H54 (cell line): ENCODE measurements around the gene TBC1D22B.
"Not testable (repeated sequence)": the region's sequence is repeated elsewhere in the genome, so short reads cannot be mapped to it uniquely, and the experiment has no call there.

Experiments used
- DNase-seq: peaks from one replicate; pipeline ENCODE4 v3.0.0; 2011; ENCODE audit warnings: low spot score, mixed read lengths; ENCODE audit not compliant: insufficient read length
- FAIRE-seq: peaks from 3 replicates; lab custom pipeline; 2011; peaks lifted over from hg19 to GRCh38; lab: Jason Lieb, UNC
- POLR2A ChIP-seq: IDR thresholded peaks from 2 replicates; pipeline ENCODE4 v1.6.1; 2011; ENCODE audit warnings: low read depth, mild to moderate bottlenecking, low read length

TBC1D22B gene

DNA sequence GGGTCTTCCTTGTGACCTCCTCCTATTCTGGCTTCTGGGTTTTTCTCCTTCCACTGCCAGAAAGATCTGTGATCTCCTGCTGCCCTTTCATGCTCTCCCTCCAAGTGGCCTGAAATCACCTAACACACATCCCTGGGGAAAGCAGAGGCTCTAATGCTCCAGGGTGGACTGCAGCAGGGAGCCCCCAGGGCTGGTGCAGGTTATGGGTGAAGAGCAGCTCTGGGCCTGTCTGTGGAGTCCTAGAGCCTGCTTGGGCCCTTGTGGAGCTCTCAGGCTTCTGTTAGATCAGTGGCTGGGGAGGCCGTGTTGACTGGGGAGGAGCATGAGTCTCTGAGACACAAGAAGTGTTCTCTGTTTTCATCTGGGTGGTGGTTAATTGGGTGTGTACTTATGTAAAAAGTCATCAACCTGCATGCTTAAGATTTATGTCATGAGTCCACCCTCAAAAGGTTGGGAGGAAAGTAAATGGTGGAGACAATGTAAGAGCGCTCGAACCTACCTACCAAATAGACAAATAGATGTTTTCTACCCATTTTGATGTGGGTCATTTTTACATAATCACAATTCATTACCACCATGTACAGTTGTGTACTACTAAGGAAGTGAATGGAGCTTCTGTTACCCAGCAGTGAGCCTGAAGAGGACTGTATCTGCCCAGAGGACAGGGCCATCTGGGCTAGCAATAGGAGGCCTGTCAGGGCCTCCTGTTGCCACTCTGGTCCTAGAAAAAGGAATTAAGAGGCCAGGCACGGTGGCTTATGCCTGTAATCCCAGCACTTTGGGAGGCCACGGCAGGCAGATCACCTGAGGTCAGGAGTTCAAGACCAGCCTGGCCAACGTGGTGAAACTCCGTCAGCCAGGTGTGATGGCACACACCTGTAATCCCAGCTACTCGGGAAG is 64.2 kb downstream of the TBC1D22B start:
- FAIRE-seq (no peak), DNase-seq (no peak)
- TF ChIP-seq POLR2A = no peak

DNA sequence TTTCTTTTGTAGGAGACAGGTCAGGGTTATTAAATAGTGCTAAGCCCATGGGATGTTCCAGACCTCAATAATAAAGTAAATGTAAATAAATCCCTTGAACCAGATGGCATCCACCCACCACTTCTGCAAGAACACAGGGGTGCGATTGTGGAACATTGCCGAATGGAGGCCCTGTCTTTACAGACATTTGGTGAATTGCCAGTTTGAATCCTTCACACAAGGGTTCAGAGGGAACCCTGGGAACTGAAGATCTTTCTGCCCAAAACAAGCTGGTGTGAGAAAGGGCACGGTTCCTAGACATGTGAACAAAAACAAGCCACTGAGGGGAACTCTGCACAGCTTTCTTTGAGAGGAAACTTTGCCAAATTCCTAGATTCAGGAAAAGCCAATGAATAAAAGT is 66.0 kb downstream of the TBC1D22B start:
- no peak for DNase-seq
- FAIRE-seq = no peak

DNA sequence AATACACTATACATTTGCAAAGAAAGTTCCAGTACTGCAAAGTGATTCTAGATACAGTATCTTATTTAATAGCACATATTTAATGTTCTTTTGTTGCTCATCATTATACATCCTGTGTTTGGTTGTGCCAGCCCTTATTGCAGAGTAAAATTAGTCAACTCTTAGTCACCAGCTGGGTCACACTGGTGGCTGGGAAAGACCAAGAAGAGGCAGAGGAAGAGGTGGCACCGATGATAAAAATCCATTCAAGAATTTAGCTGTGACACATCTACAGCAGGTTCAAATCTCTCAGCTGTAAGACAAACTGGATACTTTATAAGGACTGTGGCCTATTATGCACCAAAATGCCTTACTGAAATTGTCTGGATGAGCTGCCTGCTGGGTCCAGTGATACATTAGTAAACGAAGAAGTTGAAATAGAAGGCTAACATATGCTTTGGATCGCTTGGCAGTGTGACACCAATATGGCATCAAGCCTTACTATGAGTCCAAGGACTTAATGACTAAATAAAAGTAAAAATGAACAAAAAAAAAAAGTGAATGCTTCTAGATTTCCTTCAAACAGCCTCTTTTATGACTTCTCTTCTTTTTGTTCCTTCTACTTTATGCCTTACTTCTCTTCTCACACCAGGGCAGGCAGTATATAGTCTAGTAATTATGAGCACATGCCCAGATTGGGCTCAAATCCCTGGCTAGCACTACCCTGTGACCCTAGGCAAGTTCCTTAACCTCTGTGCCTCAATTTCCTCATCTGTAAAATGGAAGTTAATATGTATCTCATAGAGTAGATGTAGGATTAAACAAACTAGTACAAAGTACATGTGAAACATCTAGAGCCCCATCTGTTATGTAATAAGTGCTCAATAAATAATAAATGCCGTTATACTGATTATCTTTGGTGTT is 66.8 kb downstream of the TBC1D22B start:
- DNase-seq (peak; percentile 58), FAIRE-seq (peak; percentile 76)
- no peak for TF ChIP-seq POLR2A

More for the DNA sequence above, 66.0 kb downstream of the TBC1D22B start:
- TF ChIP-seq POLR2A = no peak

DNA sequence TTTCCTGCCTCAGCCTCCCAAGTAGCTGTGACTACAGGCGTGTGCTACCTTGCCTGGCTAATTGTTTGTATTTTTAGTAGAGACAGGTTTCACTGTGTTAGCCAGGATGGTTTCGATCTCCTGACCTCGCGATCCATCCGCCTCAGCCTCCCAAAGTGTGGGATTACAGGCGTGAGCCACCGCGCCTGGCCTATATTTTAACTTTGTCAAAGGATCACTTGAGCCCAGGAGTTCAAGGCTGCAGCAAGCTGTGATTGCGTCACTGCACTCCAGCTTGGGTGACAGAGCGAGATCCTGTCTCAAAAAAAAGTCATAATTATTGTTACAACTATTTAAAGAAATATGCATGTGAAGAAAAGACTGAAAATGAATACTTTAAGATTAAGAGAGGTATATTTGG is 72.8 kb downstream of the TBC1D22B start:
- FAIRE-seq, DNase-seq: not testable (repeated sequence)

DNA sequence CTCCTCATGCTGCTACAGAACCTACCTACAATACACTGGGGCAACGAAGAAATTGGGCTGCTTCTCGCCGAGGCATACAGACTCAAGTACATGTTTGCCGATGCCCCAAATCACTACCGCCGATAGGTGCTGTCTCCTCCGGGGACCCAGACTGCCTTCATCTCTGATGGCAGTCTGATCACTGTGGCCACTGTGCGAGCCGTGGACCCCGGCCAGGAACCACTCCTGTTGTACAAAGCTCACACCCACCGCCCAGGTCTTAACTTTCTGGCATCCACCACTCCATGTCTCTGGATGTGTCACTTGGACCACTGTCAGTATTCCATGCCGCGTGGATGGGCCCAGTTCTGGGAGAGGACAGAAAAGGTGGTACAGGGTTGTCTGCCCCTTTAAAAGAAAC is 73.5 kb downstream of the TBC1D22B start:
- no peak for DNase-seq
- no peak for FAIRE-seq
- no peak for TF ChIP-seq POLR2A

DNA sequence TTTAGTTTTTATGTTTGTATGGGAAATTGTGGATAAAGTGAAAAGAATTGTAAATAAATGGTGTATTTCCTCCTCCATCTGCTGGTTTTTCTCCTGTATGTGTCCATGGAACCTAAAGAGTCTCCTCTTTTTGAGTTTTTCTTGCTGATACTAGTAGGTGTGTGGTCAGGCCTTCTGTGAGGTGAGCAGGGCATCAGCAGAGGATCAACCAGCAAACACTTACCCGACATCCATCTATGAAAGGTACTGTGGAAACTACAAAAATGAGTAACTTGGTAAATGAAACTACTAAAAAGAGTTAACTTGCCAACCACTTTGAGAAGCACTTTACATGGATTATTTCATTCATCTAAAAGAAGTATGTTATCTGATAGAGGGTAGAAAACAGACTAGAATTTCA is 75.3 kb downstream of the TBC1D22B start:
- no peak for TF ChIP-seq POLR2A
- DNase-seq (no peak), FAIRE-seq (no peak)

DNA sequence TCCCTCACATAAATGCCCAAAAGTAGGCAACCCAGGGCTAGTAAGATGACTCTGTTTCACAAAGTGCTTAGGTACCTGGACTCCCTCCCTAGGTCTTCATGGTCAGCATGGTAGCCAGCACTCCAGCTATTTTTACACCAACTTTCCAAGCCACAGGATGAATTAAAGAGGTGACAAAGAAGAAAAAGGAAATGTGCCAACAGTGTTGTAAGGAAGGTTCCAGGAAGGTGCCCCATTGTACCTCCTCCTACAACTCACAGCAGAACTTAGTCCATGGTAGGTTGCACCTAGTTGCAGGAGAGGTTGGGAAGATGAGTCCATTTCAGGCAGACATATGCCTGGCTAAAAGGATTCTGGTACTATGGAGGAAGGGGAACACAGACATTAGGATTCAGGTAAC is 76.5 kb downstream of the TBC1D22B start:
- FAIRE-seq = no peak
- no peak for TF ChIP-seq POLR2A
- no peak for DNase-seq

DNA sequence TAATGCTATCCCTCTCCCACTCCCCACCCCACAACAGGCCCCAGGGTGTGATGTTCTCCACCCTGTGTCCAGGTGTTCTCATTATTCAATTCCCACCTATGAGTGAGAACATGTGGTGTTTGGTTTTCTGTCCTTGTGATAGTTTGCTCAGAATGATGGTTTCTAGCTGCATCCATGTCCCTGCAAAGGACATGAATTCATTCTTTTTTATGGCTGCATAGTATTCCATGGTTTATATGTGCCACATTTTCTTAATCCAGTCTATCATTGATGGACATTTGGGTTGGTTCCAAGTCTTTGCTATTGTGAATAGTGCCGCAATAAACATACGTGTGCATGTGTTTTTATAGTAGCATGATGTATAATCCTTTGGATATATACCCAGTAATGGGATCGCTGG is 80.7 kb downstream of the TBC1D22B start:
- DNase-seq, FAIRE-seq: not testable (repeated sequence)

DNA sequence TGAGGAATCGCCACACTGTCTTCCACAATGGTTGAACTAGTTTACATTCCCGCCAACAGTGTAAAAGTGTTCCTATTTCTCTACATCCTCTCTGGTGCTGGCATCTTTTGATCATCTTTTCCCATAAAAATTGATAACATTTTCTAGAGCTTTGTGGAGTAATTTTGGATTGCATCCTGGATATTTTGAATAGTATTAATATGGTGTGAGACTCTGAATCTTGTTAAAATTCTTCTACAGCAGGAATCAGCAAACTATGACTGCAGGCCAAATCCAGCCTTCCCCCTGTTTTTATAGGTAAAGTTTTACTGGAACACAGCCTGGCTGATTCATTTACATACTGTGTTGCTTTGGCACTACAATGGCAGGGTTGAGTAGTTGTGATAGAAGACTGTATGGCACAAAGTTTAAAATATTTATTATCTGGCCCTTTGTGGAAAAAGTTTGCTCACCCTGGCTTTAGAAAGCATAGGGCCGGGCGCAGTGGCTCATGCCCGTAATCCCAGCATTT is 81.2 kb downstream of the TBC1D22B start:
- no peak for DNase-seq
- FAIRE-seq = no peak
- TF ChIP-seq POLR2A = no peak

DNA sequence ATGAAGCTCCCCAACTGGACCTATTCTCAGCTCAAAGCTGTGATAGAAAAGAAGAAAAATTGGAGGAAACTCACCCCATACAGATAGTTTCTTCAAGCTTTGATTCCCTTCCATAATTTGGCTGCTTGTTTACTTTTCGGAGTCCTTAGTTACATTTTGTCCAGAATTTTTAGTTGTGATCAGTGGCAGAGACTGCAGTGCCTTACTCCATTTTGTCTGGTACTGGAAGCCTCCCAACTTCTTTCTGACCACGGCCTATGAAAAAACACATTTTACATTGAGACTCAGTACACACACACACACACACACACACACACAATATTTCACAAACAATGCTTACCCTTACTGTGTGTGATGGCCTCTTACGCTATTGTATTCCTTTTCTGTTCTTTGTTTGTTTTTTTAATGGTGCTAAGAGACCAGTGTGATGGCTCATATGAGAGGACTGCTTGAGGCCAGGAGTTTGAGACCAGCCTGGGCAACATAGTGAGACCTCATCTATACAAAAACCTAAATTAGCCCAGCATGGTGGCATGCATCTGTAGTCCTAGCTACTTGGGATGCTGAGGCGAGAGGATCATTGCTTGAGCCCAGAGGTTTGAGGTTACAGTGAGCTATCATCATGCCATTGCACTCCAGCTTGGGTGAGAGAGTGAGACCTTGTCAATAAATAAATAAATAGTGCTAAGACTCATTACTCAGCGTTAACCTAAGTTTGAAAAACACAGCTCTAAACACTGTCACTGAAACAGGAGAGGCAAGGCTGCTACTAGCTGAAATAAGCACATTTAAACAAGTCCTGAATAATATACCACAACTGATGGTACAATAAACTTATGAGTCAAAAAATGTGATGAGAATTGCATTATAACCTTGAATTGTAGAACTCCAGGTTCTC is 82.4 kb downstream of the TBC1D22B start:
- no peak for TF ChIP-seq POLR2A
- DNase-seq (no peak), FAIRE-seq (no peak)

DNA sequence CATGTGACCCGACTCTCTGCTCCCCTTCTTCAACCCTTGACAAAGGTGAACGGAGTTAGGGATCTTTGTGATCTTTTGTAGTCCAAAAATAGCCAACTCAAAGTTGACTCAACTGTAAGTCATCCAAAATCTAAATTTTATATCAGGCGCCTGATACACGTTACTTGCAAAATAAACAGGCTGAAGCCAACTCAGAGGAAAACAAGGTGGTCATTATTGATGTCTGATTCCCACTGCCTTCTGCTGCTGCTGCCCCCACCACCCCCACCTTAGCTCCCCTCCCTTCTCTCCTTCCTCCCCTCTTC is 83.0 kb downstream of the TBC1D22B start:
- DNase-seq (no peak), FAIRE-seq (no peak)
- no peak for TF ChIP-seq POLR2A

DNA sequence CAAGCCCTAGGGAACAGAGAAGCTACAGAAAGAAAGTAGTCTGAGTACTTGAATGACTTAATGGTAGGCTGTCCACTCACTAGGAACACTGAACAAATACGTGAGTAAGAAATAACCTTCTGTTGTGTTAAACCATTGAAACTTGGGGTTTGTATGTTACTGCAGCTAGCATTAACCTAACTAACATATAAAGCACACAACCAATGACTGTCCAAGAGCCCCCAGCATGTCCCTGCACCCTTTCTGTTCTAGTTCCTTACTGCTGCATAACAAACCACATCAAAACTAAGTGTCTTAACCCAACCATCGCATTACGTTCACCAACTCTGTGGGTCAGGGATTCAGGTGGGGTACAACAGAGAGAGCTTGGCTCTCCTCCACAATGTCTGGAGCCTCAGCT is 85.7 kb downstream of the TBC1D22B start:
- no peak for TF ChIP-seq POLR2A
- FAIRE-seq (no peak), DNase-seq (no peak)

DNA sequence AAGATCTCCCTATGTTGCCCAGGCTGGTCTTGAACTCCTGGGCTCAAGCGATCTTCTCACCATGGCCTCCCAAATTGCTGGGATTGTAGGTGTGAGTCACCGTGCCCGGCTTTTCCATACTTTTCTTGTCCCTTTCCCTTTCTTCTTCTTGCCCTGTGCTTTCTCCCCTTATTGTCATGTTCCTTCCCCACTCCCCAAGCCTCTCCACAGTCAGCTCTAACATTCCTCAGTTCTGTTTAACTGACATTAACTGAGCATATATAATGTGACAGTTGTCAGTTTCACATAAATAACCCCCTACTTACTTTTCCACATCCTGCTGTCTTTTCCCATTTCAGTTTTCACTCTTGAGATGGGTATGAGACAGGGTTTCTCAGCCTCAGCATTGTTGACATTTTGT is 86.7 kb downstream of the TBC1D22B start:
- FAIRE-seq (no peak), DNase-seq (no peak)
- no peak for TF ChIP-seq POLR2A

DNA sequence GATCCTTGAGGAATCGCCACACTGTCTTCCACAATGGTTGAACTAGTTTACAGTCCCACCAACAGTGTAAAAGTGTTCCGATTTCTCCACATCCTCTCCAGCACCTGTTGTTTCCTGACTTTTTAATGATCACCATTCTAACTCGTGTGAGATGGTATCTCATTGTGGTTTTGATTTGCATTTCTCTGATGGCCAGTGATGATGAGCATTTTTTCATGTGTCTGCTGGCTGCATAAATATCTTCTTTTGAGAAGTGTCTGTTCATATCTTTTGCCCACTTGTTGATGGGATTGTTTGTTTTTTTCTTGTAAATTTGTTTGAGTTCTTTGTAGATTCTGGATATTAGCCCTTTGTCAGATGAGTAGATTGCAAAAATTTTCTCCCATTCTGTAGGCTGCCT is 88.2 kb downstream of the TBC1D22B start:
- not testable (repeated sequence) for FAIRE-seq, DNase-seq
